Measurements from ENCODE around the gene KLF13.

KLF13 gene

DNA sequence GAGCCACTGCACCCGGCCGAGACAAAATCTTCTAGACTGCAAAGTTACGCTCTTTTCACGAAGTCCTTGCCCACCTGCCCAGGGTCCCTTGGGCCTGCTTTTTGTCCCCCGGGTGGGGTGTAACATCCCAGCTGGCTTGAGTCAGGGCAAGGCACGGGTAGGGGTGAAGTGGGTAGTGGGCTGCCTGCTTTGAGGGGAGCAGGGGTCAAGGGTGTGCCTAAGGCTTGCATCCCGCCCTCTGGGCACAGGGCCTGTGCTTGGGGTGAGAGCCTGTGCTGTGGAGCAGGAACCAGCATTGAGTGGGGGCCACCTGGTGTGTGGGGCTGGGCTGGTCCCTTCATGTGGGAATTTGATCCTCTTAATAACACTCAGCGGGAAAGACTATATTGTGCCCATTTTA is 74.6 kb downstream of the KLF13 start:
- DNase-seq (ENCODE audit: low read depth), result no peak

GRCh38 chr15:31402003-31402402 is 75.4 kb downstream of the KLF13 start:
- no peak for DNase-seq (ENCODE audit: low read depth)

DNA sequence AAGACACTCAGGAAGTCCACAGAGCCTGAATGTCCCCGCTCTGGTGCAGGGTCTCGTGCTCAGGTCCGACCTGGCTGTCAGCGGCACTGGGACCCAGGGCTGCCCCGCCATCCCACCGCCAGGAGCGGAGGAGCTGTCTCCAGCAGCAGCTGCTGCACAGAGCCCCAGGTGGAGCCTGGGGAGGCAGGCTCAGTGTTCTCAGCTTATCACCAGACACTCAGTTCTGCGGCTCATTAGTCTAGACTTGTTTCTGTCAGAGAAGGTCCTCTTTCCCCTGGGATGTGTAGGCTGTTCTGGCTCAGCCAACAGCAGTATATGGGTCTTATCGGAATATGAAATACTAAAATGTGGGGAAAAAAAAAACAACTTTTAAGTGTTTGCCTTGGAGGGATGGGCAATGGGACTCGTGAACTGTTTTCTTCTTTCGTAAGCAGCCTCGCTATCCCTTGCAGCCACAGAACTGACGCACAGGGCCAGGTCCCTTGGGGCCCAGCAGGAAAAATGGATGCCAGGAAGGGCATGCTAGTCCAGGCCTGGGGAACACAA is 75.9 kb downstream of the KLF13 start:
- no peak for DNase-seq (ENCODE audit: low read depth)

DNA sequence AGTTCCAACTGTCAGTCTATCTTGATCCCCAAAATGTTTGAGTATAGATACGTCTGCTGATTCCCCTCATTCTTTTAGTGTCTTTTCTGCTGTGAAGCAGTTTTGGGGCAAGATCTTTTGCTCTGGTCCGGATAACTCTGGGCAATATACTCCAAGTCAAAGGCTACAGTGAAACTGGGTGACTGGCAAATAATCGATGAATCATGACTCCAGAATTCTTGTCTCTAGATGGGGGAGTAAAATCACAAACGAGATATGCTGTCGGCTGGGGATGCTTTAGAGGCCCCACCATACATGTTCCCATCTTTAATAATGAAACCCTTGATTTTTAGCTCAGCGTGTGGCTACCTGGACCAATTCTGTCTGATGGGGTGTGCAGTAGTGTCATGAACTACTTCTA is 76.5 kb downstream of the KLF13 start:
- no peak for DNase-seq (ENCODE audit: low read depth)

DNA sequence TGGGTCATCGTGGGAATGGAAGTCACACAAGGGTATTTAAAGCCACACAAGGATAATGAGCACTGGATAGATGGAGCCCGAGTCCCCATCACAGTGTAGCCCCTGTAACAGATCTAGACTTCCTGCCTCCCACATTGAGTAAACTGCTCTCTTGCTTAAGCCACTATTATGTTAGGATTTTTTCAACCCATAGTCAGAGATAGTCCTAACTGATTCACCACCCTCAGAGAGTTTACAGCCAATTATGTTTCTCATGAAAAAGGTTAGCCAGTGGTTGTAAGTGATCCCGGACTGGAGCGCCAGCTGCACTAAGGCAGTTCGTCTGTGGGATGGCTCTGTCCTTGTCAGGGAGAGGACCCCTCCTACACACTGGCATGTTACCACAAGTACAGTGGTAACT is 77.0 kb downstream of the KLF13 start:
- no peak for DNase-seq (ENCODE audit: low read depth)

GRCh38 chr15:31404345-31404744 is 77.7 kb downstream of the KLF13 start:
- DNase-seq (ENCODE audit: low read depth), result no peak

DNA sequence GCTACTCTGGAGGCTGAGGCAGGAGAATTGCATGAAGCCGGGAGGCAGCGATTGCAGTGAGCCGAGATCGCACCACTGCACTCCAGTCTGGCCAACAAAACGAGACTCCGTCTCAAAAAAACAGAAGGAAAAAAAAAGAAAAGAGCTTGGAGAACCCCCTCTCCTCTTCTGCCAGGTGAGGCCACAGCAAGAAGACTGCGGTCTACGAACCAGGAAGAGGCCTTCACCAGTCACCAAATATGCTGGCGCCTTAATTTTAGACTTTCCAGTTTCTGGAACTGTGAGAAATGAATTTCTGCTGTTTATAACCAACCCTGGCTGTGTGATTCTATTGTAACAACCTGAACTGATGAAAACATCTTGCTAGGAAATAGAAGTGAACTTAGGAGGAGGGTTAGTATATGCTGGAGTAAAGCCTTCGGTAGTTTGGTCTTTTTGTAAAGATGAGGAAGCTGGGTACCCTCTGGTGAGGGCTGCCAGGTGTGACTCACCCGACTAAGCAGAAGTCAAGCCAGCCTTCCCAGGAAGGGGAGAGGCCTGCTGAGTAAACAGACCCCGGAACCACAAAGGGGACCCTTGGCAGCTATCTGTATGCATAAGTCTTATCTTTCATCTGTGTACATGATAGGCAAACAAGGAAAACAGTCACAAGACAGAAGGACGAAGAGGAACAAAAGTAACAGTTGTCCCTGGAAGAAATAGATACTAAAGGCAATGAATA is 78.7 kb downstream of the KLF13 start:
- DNase-seq (ENCODE audit: low read depth), result no peak

DNA sequence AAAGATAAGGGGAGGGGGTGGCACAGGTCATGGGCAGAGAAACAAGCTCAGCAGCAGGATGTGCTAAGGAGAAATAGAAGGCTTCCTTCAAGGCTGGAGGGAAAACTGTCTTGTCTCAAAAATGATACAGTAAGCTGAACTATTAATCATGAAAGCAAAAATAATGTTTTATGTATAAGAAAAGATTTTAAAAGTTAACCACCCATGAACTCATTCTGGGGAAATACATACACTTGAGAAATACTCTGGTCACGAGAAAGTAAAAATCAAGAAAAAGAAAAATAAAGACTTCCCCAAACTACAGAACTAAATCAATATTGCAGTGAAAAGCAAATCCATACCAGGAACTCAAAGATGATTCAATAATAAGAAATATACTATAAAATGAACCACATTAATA is 80.7 kb downstream of the KLF13 start:
- DNase-seq (ENCODE audit: low read depth), result no peak

DNA sequence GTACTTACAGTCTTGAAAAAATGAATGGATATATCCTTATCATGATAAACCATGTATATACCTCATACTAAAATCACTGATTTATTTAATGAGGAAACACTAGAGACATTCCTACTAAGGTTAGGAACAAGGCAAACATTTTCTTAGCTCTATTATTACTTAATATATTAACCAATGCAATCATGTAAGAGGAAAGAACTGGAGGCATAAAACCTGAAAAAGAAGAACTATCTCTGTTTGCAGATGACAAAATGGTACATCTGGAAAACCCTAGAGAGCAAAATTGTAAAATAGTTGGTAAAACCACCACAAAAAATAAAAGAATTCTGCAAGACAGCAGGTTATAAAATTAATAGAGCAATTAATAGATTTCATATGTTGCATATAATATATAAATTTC is 81.2 kb downstream of the KLF13 start:
- DNase-seq (ENCODE audit: low read depth), result no peak

- no peak for DNase-seq (ENCODE audit: low read depth)
Observed at GRCh38 chr15:31408724-31409123, 82.1 kb downstream of the KLF13 start.

DNA sequence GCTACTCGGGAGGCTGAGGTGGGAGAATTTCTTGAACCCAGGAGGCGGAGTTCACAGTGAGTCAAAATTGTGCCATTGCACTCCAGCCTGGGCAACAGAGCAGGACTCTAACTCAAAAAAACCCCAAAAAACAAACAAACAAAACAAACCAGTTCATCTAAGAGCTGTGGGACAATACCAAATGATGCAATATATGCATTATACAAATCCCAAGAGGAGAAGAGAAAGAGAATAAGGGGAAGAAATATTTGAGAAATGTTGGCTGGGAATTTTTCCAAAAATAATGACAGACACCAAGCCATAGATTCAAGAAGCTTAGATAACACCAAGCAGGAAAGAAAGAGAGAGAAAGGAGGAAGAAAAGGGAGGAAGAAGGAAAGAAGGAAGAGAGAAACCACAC is 82.5 kb downstream of the KLF13 start:
- DNase-seq (ENCODE audit: low read depth), result no peak

- DNase-seq (ENCODE audit: low read depth), result no peak
Observed at GRCh38 chr15:31412824-31413223, 86.2 kb downstream of the KLF13 start.

- DNase-seq (ENCODE audit: low read depth), result no peak
Observed at GRCh38 chr15:31415201-31415600, 88.6 kb downstream of the KLF13 start.

DNA sequence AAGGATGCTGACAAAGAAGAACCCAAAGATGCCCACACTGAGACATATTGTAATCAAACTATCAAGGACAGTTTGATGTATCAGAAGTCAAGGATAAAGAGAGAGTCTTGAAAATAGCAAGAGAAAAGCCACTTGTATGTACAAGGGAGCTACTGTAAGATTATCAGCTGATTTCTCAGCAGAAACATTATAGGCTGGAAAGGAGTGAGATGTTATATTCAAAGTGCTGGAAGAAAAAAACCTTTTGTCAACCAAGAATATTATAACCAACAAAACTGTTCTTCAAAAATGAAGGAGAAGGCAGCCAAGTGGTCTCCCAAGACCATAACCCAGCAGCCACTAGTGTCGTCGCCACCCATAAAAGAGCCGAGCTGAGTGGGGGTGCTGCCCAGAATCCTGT is 93.2 kb downstream of the KLF13 start:
- DNase-seq (ENCODE audit: low read depth), result no peak

GRCh38 chr15:31427411-31427810 is 100.8 kb downstream of the KLF13 start:
- DNase-seq (ENCODE audit: low read depth), result no peak
